Cerebellar nuclear complex (tissue), 1 donor: Measurements from ENCODE around the gene BRSK1.
"Not testable (repeated sequence)": the region's sequence is repeated elsewhere in the genome, so short reads cannot be mapped to it uniquely, and the experiment has no call there.

Experiments
- DNase-seq, 2 experiments: peaks; one replicate each; lab custom pipeline; 2025; lab: John Stamatoyannopoulos, UW

BRSK1 gene

GRCh38 chr19:55329791-55330190 is 46.0 kb downstream of the BRSK1 start:
- not testable (repeated sequence) for DNase-seq

DNA sequence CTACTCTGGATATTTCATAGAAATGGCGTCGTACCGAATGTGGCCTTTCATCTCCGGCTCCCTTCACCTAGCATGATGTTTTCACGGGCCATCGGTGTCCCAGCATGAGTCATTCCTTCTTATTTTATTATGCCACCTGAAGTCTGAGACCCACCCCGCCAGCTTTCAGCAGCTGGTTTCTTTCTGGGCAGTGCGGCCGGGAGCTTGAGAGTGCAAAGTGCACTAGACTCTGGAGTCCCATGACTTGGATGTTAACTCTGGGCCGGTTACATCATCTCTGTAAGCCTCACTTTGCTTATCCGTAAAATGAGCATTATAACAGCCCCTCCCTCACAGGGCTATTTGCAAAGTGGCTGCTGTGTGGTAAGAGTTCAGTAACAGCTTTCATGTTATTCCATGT is 50.1 kb downstream of the BRSK1 start:
- DNase-seq: no peak

- no peak for DNase-seq
Observed at GRCh38 chr19:55336101-55336500, 52.3 kb downstream of the BRSK1 start.

GRCh38 chr19:55339105-55339888 is 55.5 kb downstream of the BRSK1 start, which contains the start of gene KMT5C:
Gene KMT5C (plus strand): TSS chr19:55339876. CDS start chr19:55341937, 2,061 bp downstream.
- DNase-seq: peak; percentile 99 to 100

- DNase-seq: no peak
Observed at GRCh38 chr19:55339889-55340783, 56.3 kb downstream of the BRSK1 start.

DNA sequence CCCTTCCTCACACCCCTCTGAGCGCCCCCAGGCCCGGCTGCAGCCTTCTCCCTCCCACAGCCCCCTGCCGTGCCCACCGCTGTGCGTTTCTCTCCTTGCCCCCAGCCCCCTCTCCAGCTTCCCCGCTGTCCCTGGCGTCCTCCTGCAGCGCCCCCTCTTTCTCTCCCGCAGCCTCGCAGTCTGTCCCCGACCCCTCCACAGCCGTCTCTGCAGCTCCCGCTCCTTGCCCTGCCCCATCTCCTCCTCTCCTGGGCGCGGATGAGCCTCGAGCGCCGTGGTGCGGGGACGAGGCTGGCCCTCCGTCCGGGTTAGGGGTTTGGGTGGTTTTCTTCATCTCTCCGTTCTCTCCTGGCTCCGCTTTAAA is 57.0 kb downstream of the BRSK1 start:
- DNase-seq: no peak

- no peak for DNase-seq
Observed at GRCh38 chr19:55341171-55341588, 57.4 kb downstream of the BRSK1 start.

DNA sequence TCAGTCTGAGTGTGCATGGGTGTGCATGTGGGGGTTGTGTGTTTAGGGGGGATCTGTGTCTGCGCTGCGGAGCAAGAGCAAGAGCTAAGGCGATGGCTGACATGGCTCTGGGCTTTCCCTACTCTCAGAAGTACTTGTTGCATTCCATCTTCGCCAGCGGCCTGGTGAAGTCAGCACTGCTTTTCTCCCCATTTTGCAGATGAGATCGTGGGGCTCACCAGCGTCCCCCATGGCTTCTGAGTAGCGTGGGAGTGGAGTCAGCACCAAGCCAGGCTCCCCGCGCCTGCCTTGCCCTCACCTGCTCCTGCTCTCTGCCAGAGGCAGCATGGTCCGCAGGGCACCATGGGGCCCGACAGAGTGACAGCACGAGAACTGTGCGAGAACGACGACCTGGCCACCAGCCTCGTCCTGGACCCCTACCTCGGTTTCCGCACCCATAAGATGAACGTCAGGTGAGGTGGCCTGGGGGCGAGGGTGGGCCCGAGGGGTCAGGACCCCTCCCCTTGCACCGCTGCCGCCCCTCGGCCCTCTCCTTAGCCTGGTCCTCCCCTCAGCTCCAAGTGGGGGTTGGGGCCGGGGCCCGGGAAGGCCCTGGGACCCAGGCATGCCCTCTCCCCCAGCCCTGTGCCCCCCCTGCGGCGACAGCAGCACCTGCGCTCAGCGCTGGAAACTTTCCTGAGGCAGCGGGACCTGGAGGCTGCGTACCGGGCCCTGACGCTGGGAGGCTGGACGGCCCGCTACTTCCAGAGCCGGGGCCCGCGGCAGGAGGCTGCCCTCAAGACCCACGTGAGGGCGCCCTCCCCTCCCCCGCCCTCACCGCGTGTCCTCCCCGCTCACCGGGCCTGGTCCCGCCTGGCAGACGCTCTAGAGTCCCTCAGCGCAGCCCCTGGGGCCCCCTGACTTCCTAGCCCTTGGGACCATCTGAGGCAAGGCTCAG is 58.1 kb downstream of the BRSK1 start:
- DNase-seq: no peak

- no peak for DNase-seq
Observed at GRCh38 chr19:55344444-55344843, 60.6 kb downstream of the BRSK1 start.

DNA sequence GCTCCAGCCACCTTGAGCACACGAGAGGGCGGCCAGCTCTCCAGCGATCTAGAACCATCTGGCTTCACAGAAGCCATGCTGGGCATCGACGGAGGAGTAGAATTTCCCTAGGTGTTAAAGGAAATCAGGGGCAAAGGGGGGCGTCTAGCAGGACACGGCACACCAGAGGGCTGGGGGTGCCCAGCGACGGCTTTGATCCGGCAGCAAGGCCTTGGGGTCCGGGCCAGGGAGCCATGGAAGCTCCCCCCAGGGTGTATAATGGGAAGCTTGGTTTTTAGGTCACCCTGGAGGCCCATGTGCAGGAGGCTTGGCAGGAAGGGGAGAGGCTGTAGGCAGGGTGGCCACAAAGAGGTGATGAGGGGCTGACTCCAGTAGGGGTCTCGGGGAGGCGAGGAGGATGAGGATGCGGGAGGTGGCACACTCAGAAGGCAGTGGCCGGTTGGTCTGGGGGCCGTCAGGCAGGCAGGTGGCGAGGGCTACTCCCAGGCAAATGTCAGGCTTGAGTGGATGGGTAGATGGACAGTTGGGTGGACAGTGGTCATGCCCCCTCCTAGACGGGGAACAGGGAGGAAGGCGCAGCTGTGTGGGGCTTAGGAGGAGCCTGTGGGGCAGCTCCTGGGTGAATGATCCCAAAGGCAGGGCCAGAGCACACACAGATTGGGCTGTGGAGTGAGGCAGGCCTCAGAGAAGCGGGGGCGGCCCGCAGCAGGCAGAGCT is 61.5 kb downstream of the BRSK1 start:
- DNase-seq: no peak

DNA sequence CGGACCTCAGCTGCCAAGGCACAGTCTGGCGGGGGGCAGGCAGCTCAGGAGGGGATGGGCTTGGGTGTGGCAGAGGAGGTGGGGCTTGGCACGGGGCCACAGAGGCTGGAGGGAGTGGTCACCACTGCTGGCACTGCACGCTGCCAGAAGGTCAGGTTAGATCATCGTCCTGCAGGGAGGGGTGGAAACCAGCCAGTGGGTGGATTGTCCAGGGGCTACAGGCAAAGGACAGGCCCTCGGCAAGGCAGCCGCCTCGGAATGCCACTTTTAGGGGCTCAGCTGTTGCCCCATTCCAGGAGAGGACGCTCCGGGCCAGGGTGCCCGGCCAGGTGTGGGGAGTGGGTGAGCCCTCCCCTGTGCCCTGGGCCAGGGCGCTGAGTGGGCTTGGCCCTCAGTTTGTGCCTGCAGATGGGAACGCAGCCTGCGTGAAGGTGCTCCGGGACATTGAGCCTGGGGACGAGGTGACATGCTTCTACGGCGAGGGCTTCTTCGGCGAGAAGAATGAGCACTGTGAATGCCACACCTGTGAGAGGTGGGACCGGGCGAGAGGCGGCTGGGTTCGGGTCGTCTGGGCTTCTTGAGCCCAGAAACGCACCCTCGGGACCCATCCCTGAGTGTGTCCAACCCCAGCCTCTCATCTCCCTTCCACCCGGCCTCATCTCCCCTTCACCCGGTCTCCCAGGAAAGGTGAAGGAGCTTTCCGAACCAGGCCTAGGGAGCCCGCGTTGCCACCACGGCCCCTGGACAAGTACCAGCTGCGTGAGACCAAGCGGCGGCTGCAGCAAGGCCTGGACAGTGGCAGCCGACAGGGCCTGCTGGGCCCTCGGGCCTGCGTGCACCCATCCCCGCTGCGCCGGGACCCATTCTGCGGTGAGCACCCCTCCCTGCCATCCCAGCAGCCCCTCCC is 62.3 kb downstream of the BRSK1 start:
- no peak for DNase-seq

DNA sequence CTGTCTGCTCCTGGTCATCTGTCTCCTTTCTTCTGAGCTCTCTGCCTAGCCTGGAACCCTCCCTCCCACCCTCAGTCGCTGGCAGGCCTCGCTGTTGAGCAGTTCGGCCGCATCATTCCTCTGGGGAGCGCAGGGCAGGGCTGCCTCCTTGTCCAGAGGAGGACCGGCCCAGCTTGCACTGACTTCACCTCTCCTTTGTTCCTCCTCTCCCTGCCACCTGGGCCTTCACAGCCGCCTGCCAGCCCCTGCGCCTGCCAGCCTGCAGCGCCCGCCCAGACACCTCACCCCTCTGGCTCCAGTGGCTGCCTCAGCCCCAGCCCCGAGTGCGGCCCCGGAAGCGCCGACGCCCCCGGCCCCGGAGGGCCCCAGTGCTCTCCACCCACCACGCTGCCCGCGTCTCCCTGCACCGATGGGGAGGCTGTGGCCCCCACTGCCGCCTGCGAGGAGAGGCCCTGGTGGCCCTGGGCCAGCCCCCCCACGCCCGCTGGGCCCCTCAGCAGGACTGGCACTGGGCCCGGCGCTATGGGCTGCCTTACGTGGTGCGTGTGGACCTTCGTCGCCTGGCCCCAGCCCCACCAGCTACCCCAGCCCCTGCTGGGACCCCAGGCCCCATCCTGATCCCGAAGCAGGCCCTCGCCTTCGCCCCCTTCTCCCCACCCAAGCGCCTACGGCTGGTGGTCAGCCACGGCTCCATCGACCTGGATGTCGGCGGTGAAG is 63.1 kb downstream of the BRSK1 start:
- no peak for DNase-seq

DNA sequence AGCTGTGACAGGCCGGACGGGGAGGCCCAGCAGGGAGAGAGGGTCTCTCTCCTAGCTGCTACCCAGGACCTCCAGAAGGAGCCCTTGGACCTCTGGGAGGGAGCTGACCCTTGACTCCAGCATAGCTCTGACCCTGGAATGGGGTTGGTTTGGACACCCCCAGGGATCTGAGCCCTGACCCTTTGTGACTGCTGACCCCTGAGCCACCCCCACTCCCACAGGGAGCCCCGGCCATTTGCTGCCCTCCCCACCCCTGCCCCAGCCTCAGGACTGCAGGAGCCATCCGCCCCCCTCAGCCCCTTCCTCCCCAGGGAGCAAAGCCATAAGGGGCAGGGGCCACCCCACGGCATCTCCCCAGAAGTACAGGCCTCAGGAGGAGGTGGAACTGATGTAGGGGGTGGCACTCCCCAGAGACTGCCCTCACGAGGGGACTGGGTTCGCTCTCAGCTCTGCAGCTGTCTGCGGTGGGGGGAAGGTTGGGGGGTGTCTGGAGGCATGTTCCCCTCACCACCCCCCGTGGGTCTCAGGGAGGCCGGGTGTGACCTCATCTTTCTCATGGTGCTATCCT is 63.7 kb downstream of the BRSK1 start:
- DNase-seq: no peak

DNA sequence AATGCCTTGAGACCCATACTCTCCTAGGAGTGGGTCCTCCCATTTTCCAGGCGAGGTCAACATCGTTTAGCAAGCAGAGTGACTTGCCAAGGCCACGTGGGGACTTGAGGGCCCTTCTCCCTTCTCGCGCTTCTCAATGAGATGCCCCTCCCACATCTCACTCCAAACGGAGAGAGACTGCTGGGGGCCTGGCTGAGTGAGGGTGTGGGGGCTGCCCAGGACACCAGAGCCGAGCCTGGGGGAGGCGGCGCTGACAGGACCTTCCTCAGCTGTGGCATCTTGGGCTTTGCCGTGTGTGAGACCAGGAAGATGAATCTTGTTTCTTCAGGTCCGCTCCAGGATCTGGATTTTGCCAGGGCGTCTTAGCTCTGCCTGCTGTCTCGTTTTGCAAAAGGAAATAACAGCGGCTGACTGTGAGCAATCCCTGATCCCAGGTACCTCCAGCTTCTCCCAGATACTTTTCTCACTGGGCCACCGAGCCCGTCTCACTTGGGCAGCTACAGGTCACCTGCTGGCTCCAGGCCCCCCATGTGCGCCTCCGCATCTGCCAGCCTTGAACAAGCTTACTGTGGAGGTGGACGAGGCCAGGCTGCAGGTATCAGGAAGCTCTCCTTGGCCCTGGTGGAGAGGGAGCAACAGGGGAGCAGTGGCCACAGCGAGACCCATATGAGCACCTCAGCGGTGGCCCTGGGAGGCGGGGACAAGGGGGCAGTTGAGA is 64.7 kb downstream of the BRSK1 start:
- DNase-seq: no peak

GRCh38 chr19:55350620-55351315 is 67.0 kb downstream of the BRSK1 start:
- no peak for DNase-seq

DNA sequence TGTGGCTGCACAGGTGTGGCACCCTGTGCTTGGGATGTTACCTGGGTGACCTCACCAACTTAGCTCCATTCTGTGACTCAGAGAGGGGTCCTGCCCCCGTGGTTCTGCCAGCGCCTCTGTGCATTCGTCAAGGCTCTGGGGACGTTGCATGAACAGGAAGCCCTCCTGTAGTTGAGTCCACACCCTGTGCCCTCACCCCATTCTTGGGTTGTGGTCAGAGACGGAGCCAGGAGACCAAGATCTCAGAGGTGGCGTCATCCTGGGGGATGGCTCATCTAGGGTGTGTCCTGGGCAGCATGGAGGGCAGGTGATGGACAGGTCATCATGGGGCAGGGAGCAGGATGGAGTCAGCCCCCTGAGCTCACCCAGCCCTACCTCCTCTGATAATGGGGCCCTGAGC is 68.2 kb downstream of the BRSK1 start:
- no peak for DNase-seq

DNA sequence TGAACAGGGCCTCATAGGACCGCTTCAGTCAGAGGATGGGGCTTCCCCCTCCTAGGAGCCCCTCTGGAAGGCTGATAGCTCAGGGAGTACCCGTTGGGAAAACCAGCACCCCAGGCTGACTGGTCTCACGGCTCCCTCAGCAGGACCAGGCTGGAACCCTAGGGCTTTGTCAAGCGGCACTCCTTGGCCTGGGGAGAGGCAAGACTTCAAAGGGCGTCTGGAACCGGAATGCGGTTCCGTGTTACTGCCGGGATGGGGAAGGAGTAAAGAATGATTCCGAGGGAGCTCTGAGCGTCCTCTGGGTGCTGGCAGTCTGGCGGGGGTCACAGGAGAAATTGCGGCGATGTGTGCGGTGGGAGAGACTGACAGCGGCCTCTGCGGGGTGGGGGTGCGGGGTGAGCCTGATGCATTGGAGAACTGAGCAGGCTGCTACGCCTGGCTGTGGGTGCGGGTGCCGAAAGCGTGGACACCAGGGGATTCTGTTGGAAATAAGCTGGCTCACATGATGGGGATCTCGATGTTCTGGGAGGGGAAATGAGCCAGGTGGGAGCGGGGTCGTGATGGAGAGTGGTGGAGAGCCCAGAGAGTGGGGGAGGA is 68.8 kb downstream of the BRSK1 start:
- DNase-seq: no peak
